Measurements from ENCODE around the gene APPBP2.
A peak's percentile ranks its signal among the peaks of the same experiment; 100 is the strongest.
"Not testable (repeated sequence)": the region's sequence is repeated elsewhere in the genome, so short reads cannot be mapped to it uniquely, and the experiment has no call there.

APPBP2 gene

DNA sequence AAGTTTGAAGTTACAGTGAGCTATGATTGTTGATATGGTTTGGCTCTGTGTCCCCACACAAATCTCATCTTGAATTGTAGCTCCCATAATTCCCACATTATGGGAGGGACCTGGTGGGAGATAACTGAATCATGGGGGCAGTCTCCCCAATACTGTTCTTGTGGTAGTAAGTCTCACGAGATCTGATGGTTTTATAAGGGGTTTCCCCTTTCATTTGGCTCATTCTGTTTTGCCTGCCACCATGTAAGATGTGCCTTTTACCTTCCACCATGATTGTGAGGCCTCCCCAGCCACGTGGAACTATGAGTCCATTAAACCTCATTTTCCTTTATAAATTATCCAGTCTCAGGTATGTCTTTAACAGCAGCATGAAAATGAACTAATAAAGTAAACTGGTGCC lies 35.4 kb downstream of the APPBP2 start:
- not testable (repeated sequence) for DNase-seq

GRCh38 chr17:60481604-60482003 lies 44.4 kb downstream of the APPBP2 start:
- DNase-seq: no peak

DNA sequence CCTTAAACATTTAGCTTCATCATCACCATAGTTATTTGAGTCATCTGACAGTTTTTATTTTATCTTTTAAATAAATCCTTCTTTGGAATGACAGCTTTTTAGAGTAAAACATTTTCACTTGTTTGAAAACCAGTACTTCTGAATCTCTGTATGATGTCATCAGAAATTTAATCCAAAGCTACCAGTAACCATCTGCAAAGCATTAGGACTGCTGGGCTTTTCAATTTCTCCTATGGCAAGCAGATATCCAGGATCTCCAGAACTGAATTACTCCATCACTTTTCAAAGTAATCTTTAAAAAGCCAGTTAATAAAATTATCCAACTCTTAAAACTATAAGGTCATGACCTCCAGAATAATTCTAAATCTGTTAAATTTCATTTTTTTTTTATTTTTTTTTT lies 52.3 kb downstream of the APPBP2 start:
- DNase-seq: no peak

GRCh38 chr17:60472449-60472848 lies 53.6 kb downstream of the APPBP2 start:
- no peak for DNase-seq

- DNase-seq: no peak
Observed at GRCh38 chr17:60471451-60471850, 54.6 kb downstream of the APPBP2 start.

DNA sequence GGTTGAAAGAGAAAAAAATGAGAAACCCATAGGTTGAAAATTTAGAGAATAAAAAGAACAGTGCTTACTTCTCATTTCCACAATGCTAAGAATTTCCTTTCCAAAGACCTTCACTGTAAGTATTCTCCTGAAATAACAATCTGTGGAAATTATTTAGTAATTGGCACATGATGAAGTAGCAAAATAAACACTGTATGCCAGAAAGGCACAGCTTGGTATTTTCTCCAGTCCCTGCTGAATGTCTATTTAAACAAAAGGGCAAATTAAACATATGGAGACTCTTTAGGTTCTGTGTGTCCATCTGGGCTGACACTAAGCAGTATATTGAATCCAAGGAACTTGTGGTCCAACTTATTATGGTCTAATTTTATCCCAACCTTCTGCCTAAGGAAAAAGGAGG lies 57.7 kb downstream of the APPBP2 start:
- no peak for DNase-seq

DNA sequence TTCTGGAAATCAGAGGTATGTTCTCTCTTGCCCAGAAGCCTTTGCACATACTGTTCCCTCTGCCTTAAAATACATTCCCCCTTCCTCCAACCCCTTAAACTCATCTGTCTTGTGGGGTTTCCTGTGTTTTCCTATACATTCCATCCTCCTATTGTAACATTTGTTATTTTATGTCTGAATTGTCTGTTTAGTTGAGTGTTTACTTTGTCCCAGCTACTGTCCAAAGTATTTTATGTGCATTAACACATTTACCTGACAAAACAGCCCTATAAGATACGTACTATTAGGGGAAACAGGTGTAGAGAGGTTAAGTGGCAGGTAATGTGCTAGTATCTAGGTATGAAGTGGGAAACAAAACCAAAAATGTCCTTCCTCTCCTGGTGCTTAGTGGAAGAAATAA lies 61.7 kb downstream of the APPBP2 start:
- DNase-seq: no peak

DNA sequence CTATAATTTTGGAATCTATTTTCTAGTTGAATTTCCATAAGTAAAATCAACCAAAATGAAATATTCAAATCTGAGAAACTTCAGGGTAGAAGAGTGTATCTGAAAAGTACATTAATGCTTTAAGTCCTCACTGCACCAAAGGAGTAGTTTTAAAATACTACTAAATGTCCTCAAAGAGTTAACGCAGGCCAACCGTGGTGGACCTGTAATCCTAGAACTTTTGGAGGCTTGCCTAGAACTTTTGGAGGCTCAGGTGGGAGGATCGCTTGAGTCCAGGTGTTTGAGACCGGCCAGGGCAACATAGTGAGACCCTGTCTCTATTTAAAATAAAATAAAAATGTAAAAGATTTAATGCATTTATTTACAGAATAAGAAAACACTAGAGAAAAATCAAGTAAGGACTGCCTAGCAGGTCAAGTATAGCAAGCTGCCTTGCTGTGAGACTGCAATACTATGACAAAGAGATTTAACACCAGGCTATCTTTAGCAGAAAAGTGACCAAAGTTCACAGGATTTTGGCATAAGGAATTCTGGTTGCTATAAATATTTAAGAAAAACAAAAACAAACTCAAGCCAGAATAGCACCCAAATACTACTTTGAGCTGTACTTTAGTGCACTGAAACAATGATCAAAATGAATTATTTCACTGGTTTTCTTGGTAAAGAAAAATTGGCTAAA lies 62.7 kb downstream of the APPBP2 start:
- DNase-seq: no peak

DNA sequence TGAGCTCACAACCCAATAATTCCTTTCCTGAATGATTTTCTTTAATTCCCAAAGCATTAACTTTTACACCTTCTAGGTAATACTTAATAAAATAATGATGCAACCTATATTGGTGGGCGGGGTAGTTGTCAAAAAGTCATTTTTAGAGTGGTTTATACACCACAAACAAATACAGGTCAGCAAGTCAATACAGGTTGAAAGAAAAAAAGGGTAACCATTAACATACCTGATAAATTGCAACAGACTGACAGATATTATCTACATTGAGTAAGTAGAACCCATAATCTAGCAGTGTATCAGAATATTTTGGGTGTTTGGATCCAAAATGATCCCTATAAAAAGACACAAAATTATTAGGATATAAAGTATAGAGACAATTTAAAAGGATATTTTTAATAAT lies 64.5 kb downstream of the APPBP2 start:
- DNase-seq: no peak

DNA sequence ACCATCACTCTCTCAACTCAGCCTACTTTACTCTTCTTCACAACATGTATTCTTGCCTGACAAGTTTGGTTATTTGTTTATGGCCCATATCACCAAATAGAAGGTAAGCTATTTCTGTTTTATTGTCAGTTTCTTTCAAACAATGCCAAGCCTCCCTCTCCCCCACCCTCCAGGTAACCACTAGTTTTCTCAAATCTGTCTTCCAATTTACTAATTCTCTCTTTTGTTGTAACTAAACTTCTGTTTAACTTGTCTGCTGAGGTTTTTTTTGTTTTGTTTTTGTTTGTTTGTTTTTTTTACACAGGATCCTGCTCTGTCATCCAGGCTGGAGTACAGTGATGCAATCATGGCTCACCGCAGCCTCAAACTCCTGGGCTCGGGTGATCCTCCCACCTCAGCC lies 68.9 kb downstream of the APPBP2 start:
- DNase-seq: no peak

DNA sequence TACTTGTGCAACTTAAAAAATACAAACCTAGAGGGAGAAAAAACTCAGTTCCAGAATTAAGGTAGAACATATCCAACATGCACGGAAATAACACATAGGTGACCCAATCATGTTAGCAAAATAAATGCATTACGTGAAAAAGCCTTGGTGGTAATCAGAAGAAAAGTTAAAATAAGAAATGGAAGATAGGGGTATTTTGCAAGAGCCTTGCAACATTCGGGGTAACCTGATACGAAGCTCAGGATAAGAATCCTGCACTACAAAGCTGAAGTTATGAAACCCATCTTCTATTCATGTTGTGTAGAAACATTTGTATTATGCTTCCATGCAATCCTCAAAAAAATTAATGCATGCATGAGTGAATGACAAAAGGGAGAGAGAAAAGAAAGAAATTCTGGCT lies 70.7 kb downstream of the APPBP2 start:
- DNase-seq: no peak

DNA sequence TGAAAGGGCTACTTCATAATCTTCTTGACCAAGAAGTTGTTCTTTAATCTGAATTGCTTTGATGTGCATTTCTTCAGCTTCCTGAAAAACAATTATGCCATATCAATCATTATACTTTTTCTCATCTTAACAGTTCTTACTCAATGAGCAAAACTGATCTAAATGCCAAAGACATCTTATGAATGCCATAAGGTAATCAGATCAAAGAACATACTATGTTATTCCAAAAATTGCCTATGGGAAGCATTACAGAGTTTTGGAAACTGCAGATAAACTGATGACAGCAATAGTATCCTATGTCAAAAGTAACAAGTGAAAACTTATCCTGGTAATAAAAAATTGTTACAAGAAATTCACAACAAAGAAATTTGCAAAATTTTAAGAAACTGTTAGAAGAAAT lies 74.1 kb downstream of the APPBP2 start:
- DNase-seq: no peak

GRCh38 chr17:60451071-60451470 lies 75.0 kb downstream of the APPBP2 start:
- DNase-seq: no peak

- DNase-seq: no peak
Observed at GRCh38 chr17:60447375-60447774, 78.7 kb downstream of the APPBP2 start.

DNA sequence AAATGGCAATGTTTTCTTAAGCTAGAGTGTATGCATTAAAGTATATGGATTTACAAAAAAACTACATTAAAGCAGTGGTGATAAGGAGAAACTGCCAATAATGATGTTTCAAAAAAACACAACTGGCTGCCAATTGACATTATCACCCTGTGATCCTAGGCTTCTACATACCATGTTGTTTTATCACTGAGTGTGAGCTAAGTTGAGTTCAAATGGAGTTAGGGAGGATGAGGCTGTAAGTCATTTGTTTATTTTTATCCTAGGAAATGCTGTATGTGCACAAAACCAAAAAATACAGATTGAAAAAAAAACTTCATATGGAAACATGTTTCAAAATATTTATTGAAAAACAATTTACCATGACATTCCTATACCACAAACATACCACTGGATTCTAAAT lies 80.9 kb downstream of the APPBP2 start:
- DNase-seq: no peak

DNA sequence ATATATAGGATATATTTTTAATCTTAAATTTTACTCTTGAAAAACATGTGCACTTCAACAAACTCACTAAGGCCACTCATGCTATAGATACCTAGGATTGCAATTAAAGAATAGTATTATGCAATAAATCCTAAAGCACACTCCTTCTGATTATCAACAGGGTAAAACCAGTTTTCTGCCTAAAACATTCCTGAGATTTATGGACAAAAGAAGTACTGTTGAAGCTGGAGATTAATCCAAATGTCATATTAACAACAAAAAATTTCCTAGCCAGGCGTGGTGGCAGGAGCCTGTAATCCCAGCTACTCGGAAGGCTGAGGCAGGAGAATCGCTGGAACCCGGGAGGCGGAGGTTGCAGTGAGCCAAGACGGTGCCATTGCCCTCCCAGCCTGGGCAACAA lies 82.3 kb downstream of the APPBP2 start:
- no peak for DNase-seq

DNA sequence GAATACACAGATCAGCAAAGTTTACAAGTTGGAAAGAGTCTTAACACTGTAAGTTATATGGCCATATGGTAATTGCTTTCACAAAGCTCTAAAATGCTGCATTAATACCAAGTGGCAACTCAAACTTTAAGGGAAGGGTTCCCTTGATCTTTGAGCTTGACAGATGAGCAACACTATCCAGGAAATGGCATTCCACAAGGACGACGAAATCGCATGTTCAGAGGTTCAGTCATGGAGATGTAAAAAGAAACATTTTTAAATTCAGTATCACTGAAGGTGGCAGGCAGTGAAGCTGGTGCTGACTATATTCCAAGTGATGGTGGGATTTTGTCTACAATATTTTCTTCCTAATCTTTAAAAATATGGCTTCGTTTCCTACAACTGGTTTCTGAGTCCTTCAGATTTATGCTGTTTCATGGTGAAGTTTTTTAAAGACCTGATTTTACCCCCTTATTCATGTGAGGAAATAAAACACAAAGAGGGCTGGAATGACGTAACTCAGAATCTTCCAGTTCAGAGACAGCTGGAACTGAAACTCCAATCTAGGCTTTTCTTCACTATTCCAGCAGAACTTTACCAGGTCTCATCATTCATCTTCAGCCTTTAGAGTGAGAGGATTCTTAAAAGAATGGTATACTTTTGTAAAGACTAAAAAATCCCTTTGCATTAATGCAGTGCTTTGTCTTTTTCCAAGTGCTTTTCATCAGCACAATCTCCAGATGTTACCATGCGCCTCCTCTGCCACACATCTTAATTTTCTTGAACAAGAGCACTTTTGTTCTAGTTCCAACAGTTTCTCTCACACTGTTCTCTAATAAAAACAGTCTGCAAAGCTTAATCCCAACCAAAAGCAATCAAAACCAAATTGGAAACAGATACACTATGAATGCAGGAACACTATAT lies 83.5 kb downstream of the APPBP2 start:
- DNase-seq: no peak

GRCh38 chr17:60439501-60439900 lies 86.5 kb downstream of the APPBP2 start:
- no peak for DNase-seq

GRCh38 chr17:60436676-60437075 lies 89.4 kb downstream of the APPBP2 start:
- no peak for DNase-seq

DNA sequence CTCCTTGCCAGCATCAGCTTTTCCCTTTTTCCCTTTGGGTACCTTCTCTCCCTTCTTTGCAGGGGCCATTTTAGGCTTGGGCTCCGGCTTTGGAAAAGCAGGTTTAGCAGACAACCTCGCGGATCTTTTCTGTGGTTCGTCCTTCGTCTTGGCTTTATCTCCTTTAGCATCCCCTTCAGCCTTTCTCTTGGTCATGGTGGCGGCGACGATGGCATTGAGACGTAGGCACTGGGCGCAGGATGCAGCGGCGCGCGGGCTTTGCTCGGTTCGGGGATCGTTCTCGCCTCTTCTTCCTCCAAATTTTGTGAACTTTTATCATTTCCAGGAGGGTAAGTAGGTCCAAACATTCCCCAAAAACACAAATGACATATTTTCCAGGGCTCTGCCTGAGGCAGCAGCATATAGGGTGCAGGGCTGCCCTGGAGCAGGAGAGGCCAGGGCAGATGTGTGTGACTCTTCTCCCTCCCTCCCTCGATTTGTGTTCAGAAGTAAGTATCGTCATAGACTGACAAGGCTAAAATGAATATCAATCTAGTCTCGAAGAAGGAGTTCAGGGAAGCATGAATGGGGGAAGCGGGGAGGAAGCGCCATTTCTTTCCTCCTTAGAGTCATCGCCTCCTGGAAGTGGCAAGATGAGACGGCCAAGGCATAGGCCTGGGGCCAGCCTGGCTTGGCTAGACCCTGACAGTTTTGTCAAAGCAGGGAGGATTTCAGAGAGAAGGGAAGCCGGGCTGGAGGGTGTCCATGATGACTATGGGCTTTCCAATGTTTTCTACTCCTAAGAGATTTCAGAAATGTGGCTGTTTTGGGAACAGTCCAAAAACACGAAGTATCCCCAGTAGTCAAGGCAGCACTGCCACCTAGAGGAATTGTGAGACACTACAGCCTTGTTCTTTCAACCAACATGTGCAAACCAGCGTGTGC lies 90.5 kb downstream of the APPBP2 start:
- peak; percentile 47 for DNase-seq

DNA sequence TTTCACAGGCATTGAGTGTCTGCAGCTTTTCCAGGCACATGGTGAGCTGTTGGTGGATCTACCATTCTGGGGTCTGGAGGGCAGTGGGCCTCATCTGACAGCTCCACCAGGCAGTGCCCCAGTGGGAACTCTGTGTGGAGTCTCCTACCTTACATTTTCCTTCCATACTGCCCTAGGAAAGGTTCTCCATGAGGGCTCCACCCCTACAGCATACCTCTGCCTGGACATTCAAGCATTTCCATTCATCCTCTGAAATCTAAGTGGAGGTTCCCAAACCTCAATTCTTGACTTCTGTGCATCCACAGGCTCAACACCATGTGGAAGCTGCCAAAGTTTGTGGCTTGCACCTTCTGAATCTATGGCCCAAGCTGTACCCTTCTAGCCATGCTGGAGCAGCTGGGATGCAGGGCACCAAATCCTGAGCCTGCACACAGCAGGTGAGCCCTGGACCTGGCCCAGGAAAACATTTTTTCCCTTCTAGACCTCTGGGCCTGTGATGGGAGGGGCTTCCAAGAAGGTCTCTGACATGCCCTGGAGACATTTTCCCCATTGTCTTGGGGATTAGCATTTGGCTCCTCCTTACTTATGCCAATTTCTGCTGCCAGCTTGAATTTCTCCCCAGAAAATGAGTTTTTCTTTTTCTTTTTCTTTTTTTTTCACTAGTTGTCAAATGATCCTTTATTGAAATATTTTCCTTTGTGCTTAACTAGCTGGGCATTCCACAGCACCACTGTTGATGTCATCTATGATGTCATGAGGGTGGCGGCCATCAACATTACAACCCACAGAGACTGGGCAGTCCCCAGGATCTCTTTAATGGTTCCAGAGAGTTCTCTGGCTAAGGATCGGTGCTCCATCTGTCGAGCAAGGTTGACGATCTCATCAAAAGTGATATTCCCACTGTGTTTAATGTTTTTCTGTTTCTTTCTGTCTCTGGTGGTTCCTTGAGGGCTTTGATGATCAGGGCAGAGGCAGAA lies 92.7 kb downstream of the APPBP2 start:
- DNase-seq: not testable (repeated sequence)

DNA sequence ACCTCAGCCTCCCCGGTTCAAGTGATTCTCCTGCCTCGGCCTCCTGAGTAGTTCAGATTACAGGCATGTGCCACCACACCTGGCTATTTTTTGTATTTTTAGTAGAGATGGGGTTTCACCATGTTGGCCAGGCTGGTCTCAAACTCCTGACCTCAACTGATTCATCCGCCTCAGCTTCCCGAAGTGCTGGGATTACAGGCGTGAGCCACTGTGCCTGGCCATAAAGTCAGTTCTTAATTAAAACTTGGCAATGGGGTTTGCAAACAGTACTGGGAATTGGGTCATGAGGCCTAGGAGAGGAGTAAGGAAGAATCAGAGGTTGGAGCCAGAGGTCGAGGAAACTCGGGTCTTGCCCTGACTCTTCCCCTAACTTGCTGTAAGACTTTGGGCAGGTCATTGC lies 95.5 kb downstream of the APPBP2 start:
- DNase-seq: not testable (repeated sequence)

All from activated T-cell treated with anti-CD3 and anti-CD28 coated beads for 4 hours (primary cell).